GM21360 (cell line): ENCODE data around the gene LRMDA.

Experiments
- ATAC-seq: cut with Tn5 transposase; IDR thresholded peaks from one replicate; pipeline ENCODE4 v1.9.1; 2021; ENCODE audit warnings: mild to moderate bottlenecking, moderate library complexity; ENCODE audit not compliant: unreplicated experiment

LRMDA gene

DNA sequence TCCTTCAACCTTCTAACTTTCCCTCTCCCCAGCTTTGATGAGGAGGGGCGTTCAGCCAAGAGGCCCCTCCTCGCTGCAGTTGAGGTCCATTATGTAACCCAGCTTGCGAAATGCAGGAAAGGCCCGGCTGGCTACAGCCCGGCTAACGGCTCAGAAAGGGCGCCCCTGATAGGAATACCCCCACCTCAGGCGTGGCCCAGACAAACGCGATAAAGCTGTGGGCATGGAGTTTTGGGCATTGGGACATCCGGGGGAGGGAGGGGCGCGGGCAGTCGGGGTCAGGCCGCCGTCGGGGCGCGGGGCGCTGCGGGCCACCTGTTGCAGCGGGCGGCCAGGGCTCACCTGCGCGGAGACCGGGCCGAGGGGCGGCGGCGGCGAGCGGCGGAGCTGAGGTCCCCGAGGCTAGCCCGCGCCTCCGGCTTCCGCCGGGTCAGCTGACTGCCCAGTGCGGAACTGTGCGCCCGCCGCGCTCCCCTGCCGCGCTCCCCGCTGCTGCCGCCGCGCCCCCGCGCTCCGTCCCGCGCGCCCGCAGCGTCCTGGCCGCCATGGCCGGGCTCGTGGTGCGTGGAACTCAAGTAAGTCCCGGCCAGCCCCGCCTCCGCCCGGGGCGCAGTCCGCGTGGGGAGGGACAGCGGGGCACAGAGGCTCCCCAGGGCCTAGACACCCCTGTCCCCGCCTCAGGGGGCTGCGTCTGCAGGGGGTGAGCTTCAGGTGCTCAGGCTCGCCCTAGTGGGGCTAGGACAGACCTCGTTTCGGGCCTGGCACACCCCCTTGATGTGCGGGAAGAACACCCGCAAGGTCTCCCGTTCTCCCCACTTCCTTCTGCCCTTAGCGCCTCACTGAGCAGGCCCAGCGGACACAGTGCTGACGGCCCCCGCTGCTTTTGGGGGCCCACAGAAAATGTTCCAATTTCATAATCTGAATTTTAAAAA is at the start of gene LRMDA:
Gene LRMDA, plus strand, starts transcription at position 445 of the 932 bp plus-strand sequence.
- no peak for ATAC-seq

GRCh38 chr10:75386128-75386527 is 45.3 kb upstream of the LRMDA start:
- no peak for ATAC-seq

DNA sequence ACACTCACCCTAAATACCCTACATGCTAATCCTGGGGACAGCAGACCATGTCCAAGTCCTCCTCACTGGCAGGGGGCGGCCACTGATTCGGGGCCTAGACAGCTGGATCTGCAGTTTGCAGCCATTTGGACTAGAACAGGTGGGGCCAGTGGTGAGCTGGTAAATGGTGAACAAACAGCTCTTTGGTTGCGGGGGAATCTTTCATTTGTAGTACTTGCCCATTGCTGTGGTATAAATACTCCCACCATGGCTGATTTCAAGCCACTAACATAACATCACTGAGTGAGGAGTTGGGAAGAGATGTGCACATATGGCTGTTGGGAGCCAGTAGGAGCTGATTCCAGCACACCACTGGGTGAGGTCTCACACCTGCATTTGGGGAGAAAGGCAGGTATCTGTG is 43.3 kb upstream of the LRMDA start:
- ATAC-seq = no peak

- ATAC-seq = no peak
Observed at GRCh38 chr10:75390178-75390577, 41.2 kb upstream of the LRMDA start.

- no peak for ATAC-seq
Observed at GRCh38 chr10:75392271-75392670, 39.2 kb upstream of the LRMDA start.

GRCh38 chr10:75392744-75393143 is 38.7 kb upstream of the LRMDA start:
- no peak for ATAC-seq

DNA sequence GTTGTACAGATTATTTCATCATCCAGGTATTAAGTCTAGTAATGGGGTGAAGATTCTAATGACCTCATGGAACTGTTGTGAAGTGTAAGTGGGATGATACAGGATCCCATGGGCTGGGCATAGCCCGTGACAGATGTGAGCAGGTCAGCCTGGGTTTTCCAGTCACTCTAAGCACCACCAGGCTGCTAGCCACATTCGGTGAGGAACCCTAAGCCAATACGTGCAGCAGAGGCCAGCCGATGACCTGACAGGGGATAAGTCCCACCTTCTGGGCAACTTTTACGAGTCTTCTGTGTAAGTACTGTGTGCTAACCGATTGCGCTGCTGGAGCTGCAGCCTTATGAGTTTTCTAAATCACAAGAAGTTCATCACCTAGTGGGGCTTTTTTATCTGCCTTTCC is 37.2 kb upstream of the LRMDA start:
- no peak for ATAC-seq

- ATAC-seq = no peak
Observed at GRCh38 chr10:75395066-75395931, 36.1 kb upstream of the LRMDA start.

- ATAC-seq = no peak
Observed at GRCh38 chr10:75395932-75396630, 35.3 kb upstream of the LRMDA start.

GRCh38 chr10:75396631-75397495 is 34.6 kb upstream of the LRMDA start:
- no peak for ATAC-seq

DNA sequence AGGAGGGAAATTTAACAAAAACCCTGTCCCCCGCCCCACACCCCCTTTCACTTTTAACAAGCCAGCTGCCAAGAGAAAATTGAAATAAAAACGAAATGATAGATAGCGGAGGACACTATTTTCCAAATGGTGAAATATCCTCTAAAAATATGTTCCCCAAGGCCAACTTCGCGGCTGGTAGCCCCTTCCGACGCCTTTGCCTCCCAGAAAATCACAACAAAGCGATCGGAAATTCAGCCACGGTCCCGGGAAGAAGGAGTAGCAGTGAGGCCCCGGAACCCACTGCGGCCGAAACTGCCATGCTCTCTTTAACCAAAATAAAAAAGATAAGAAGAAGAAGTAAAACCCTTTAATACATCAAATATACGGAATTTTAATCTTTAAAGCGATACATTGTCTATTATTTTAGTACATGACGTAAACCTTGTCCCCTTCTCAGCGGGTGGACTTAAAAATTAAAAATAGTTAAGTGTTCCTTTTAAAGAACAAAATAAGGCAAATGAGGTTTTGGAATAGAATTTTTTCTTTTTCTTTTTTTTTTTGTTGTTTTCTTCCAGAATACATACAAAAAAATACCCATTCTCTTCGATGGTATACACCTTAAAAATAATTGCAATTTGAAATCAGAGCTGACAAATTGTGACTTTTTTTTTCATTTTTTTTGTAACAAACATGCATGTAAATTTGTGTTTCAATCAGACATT is 33.8 kb upstream of the LRMDA start:
- no peak for ATAC-seq

DNA sequence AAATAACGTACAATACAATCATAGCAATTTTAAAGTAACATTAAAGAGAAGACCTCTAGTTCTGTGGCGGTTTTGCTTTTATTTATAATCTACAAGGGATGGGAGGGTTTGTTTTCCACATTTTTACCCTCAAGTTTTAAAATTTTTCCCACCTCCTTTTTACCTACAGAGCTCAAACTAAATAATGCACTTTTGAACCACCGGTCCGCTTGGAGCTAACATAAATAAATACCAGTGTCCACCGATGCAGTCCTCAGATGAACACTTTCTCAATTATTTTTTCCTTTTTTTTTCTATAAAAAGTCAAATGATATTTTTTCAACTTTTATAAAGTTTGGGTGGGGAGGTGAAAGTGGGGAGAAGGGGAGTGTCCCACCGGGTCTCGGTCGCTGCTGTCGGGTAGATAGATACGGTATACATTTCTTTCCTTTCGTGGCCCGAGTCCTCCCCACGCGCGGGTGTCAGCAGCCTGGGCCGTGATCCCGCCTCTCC is 33.2 kb upstream of the LRMDA start:
- ATAC-seq = no peak

GRCh38 chr10:75398692-75399460 is 32.5 kb upstream of the LRMDA start:
- no peak for ATAC-seq

GRCh38 chr10:75399461-75400162 is 31.8 kb upstream of the LRMDA start:
- ATAC-seq = no peak

GRCh38 chr10:75400163-75400770 is 31.2 kb upstream of the LRMDA start:
- no peak for ATAC-seq

- ATAC-seq = no peak
Observed at GRCh38 chr10:75400771-75401568, 30.5 kb upstream of the LRMDA start.
